GM18870 (cell line): ENCODE data around the gene BCL2L12.

Source experiments
- ATAC-seq: cut with Tn5 transposase; IDR thresholded peaks from one replicate; pipeline ENCODE4 v1.9.1; 2021; ENCODE audit warnings: moderate library complexity; ENCODE audit not compliant: unreplicated experiment

Gene BCL2L12

GRCh38 chr19:49662011-49662410 lies 3.7 kb upstream of the BCL2L12 start:
- ATAC-seq: no peak

GRCh38 chr19:49663224-49663623 lies 2.5 kb upstream of the BCL2L12 start:
- ATAC-seq: no peak

GRCh38 chr19:49664171-49665035 lies 1.3 kb upstream of the BCL2L12 start:
- no peak for ATAC-seq

GRCh38 chr19:49665036-49665350 lies 740 bp upstream of the BCL2L12 start:
- ATAC-seq: no peak

- no peak for ATAC-seq
Observed at GRCh38 chr19:49666120-49666444, 349 bp downstream of the BCL2L12 start.

GRCh38 chr19:49667473-49667872 lies 1.7 kb downstream of the BCL2L12 start:
- ATAC-seq: no peak

GRCh38 chr19:49669516-49669915 lies 3.8 kb downstream of the BCL2L12 start:
- no peak for ATAC-seq

GRCh38 chr19:49672131-49672919 lies 6.6 kb downstream of the BCL2L12 start:
- ATAC-seq: no peak

GRCh38 chr19:49676136-49676783 lies 10.5 kb downstream of the BCL2L12 start:
- ATAC-seq: peak; percentile 28

- ATAC-seq: peak; percentile 64
Observed at GRCh38 chr19:49676784-49677230, 11.1 kb downstream of the BCL2L12 start.

- ATAC-seq: no peak
Observed at GRCh38 chr19:49677231-49677900, 11.6 kb downstream of the BCL2L12 start, which contains the start of gene PRMT1. TSS of gene PRMT1 (plus strand) at chr19:49677271. CDS start at chr19:49677281, 10 bp downstream.

GRCh38 chr19:49677901-49678674 lies 12.4 kb downstream of the BCL2L12 start:
- no peak for ATAC-seq

- ATAC-seq: no peak
Observed at GRCh38 chr19:49678985-49679770, 13.4 kb downstream of the BCL2L12 start.

- no peak for ATAC-seq
Observed at GRCh38 chr19:49679771-49680413, 14.2 kb downstream of the BCL2L12 start.

- no peak for ATAC-seq
Observed at GRCh38 chr19:49680421-49681351, 15.0 kb downstream of the BCL2L12 start.

- no peak for ATAC-seq
Observed at GRCh38 chr19:49681830-49682229, 16.1 kb downstream of the BCL2L12 start.

GRCh38 chr19:49682274-49682673 lies 16.5 kb downstream of the BCL2L12 start:
- no peak for ATAC-seq

GRCh38 chr19:49683814-49684250 lies 18.1 kb downstream of the BCL2L12 start:
- ATAC-seq: no peak
